H9 (cell line): ENCODE results near the gene ZCCHC4. TPM values are rescaled to one million over a fixed set of nuclear protein-coding genes. Genes with fewer than 3 reads are reported as not detected.
A peak's percentile ranks its signal among the peaks of the same experiment; 100 is the strongest.

ENCODE experiments used
- DNase-seq: peaks from one replicate; pipeline ENCODE4 v3.0.0-alpha.2; 2017
- H2AFZ ChIP-seq: one replicate; pipeline ENCODE4 v1.6.1; 2013; ENCODE audit warnings: mild to moderate bottlenecking, low read length, control low read depth, moderate library complexity
- H2AK5ac ChIP-seq: 2 replicates; pipeline ENCODE4 v1.6.1; 2013; ENCODE audit warnings: low read length, control low read depth, mixed read lengths; ENCODE audit not compliant: insufficient read length
- H2BK120ac ChIP-seq: one replicate; pipeline ENCODE4 v1.6.1; 2013; ENCODE audit warnings: low read depth, mild to moderate bottlenecking, low read length, control low read depth, inconsistent platforms; ENCODE audit not compliant: poor library complexity, severe bottlenecking
- H2BK12ac ChIP-seq: 2 replicates; pipeline ENCODE4 v1.6.1; 2013; ENCODE audit warnings: low read length, control low read depth, mixed read lengths, low read depth; ENCODE audit not compliant: insufficient read length
- H2BK15ac ChIP-seq: 2 replicates; pipeline ENCODE4 v1.6.1; 2013; ENCODE audit warnings: low read depth, low read length, control low read depth
- H2BK20ac ChIP-seq: one replicate; pipeline ENCODE4 v1.6.1; 2013; ENCODE audit warnings: low read depth, mild to moderate bottlenecking, low read length, control low read depth, inconsistent platforms; ENCODE audit not compliant: poor library complexity, severe bottlenecking
- H2BK5ac ChIP-seq: 2 replicates; pipeline ENCODE4 v1.6.1; 2013; ENCODE audit warnings: low read length, control low read depth, mixed read lengths; ENCODE audit not compliant: insufficient read length
- H3K14ac ChIP-seq: 2 replicates; pipeline ENCODE4 v1.6.1; 2013; ENCODE audit warnings: low read length, control low read depth; ENCODE audit not compliant: insufficient read depth
- H3K18ac ChIP-seq: 2 replicates; pipeline ENCODE4 v1.6.1; 2013; ENCODE audit warnings: low read depth, mild to moderate bottlenecking, mixed read lengths, low read length, control low read depth; ENCODE audit not compliant: insufficient read length
- H3K23ac ChIP-seq: 2 replicates; pipeline ENCODE4 v1.6.1; 2013; ENCODE audit warnings: low read length, control low read depth, mixed read lengths, low read depth; ENCODE audit not compliant: insufficient read length
- H3K23me2 ChIP-seq: 2 replicates; pipeline ENCODE4 v1.6.1; 2013; ENCODE audit warnings: low read depth, mild to moderate bottlenecking, mixed read lengths, low read length, control low read depth; ENCODE audit not compliant: insufficient read length, poor library complexity, severe bottlenecking
- H3K27ac ChIP-seq: 2 replicates; pipeline ENCODE4 v1.5.1; 2013; ENCODE audit warnings: low read length, control low read depth, mixed read lengths, low read depth; ENCODE audit not compliant: insufficient read length
- H3K27me3 ChIP-seq: 2 replicates; pipeline ENCODE4 v1.6.1; 2013; ENCODE audit warnings: low read length, control low read depth, inconsistent platforms; ENCODE audit not compliant: insufficient read depth
- H3K4ac ChIP-seq: 2 replicates; pipeline ENCODE4 v1.6.1; 2013; ENCODE audit warnings: low read depth, mild to moderate bottlenecking, control low read depth, inconsistent platforms, low read length, moderate library complexity
- H3K4me1 ChIP-seq: 2 replicates; pipeline ENCODE4 v1.6.1; 2013; ENCODE audit warnings: low read length, control low read depth, inconsistent platforms; ENCODE audit not compliant: insufficient read depth
- H3K4me2 ChIP-seq: 2 replicates; pipeline ENCODE4 v1.6.1; 2013; ENCODE audit warnings: low read length, control low read depth, mixed read lengths; ENCODE audit not compliant: insufficient read length, insufficient read depth
- H3K56ac ChIP-seq: 2 replicates; pipeline ENCODE4 v1.6.1; 2013; ENCODE audit warnings: low read depth, mild to moderate bottlenecking, mixed read lengths, low read length, control low read depth; ENCODE audit not compliant: insufficient read length
- H3K79me1 ChIP-seq: 2 replicates; pipeline ENCODE4 v1.6.1; 2013; ENCODE audit warnings: low read depth, mild to moderate bottlenecking, moderate library complexity, low read length, control low read depth, inconsistent platforms; ENCODE audit not compliant: insufficient read depth, poor library complexity, severe bottlenecking
- H3K79me2 ChIP-seq: 2 replicates; pipeline ENCODE4 v1.6.1; 2013; ENCODE audit warnings: low read length, control low read depth, inconsistent platforms; ENCODE audit not compliant: insufficient read depth
- H3K9ac ChIP-seq: 2 replicates; pipeline ENCODE4 v1.6.1; 2013; ENCODE audit warnings: low read length, control low read depth, mixed read lengths; ENCODE audit not compliant: insufficient read length; ENCODE audit errors: extremely low read depth
- H3K9me3 ChIP-seq: one replicate; pipeline ENCODE4 v1.6.1; 2013; ENCODE audit warnings: low read depth, low read length, inconsistent platforms; ENCODE audit not compliant: control insufficient read depth
- H3T11ph ChIP-seq: one replicate; pipeline ENCODE4 v1.6.1; 2013; ENCODE audit warnings: mild to moderate bottlenecking, low read length, control low read depth, inconsistent platforms
- H4K20me1 ChIP-seq: one replicate; pipeline ENCODE4 v1.6.1; 2013; ENCODE audit not compliant: control insufficient read depth, insufficient read length, insufficient read depth
- H4K5ac ChIP-seq: 2 replicates; pipeline ENCODE4 v1.6.1; 2013; ENCODE audit warnings: low read depth, mild to moderate bottlenecking, mixed read lengths, low read length, control low read depth; ENCODE audit not compliant: insufficient read length
- H4K8ac ChIP-seq: replicated peaks from 2 replicates; pipeline ENCODE4 v1.6.1; 2013; ENCODE audit warnings: low read length, control low read depth, mixed read lengths, low read depth; ENCODE audit not compliant: insufficient read length
- H4K91ac ChIP-seq: 2 replicates; pipeline ENCODE4 v1.6.1; 2013; ENCODE audit warnings: low read depth, mild to moderate bottlenecking, moderate library complexity, mixed read lengths, low read length, control low read depth; ENCODE audit not compliant: insufficient read length
- H3K27ac Mint-ChIP-seq, 3 experiments: 2 replicates in 2 of 3; 3 replicates in 1 of 3; pipeline ENCODE4 v1.8.0; 2020 to 2021; ENCODE audit warnings: mixed read lengths in 3 of 3, mild to moderate bottlenecking in 1 of 3, moderate library complexity in 1 of 3
- H3K27me3 Mint-ChIP-seq: 2 replicates; pipeline ENCODE4 v1.8.0; 2021; ENCODE audit warnings: low read depth, mild to moderate bottlenecking, moderate library complexity, mixed read lengths
- H3K36me3 Mint-ChIP-seq, 3 experiments: 2 replicates in 2 of 3; 3 replicates in 1 of 3; pipeline ENCODE4 v1.8.0; 2020 to 2021; ENCODE audit warnings: low read depth in 3 of 3, mixed read lengths in 3 of 3; ENCODE audit not compliant: insufficient read depth in 1 of 3
- H3K4me1 Mint-ChIP-seq, 2 experiments: 2 replicates each; pipeline ENCODE4 v1.8.0; 2020; ENCODE audit warnings: mixed read lengths in 2 of 2
- H3K4me3 Mint-ChIP-seq, 2 experiments: 2 replicates in 1 of 2; 3 replicates in 1 of 2; pipeline ENCODE4 v1.8.0; 2020 to 2021; ENCODE audit warnings: mild to moderate bottlenecking in 2 of 2, mixed read lengths in 2 of 2, moderate library complexity in 1 of 2
- H3K9me3 Mint-ChIP-seq, 2 experiments: 2 replicates in 1 of 2; 3 replicates in 1 of 2; pipeline ENCODE4 v1.8.0; 2020; ENCODE audit warnings: mild to moderate bottlenecking in 2 of 2, mixed read lengths in 2 of 2, moderate library complexity in 1 of 2
- CTCF ChIP-seq: fragments of 200-600 bp; sonication (generic); conservative IDR thresholded peaks from 3 replicates; pipeline ENCODE4 v1.8.0; 2021; ENCODE audit warnings: antibody characterized with exemption, mild to moderate bottlenecking
- whole genome bisulfite sequencing: extraction: QIAGEN DNeasy Blood & Tissue Kit; methylation state at CpG from one replicate; pipeline ENCODE4 v1.1.7; 2013; ENCODE audit warnings: missing lambda C conversion rate, low lambda C conversion rate, mixed read lengths; ENCODE audit not compliant: insufficient read length; ENCODE audit errors: extremely low coverage; 5-methylcytosine and 5-hydroxymethylcytosine counted together
- total RNA-seq: library from RNA; stranded (reverse); gene quantifications from 2 replicates; pipeline ENCODE4 v1.2.1, GENCODE V29; 2021

The ZCCHC4 gene
- total RNA-seq, 1 experiment from 2014 or later, result 6.8 TPM

DNA sequence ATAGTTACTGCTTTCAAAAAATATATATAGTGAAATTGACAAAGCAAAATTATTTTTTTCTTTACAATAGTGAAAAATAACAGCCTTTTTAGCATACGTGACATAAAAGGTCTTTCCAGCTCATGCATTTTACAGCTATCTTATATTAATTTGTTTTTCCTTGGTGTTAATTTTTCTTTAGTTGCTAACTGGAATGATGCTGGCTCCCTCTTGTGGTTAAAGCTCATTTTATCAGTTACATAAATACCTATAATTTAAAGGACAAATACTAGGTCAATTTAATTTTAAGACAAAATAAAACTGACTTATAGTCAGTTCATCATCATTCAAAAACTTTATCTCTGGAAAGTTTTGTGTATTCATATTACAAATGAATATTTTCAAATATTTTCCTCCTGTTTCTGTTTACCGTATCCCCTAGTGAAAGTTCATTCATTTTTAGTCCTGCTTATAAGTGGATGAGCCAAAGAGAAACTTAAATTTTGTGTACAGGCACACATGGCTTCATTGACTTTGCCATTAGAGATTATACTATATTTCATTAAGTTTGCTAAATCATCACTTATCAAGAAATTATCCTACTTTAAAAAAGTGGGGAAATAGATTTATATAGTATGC lies 54.5 kb downstream of the ZCCHC4 start:
- Histone ChIP-seq H3T11ph (no peak overlapping the region), H3K23ac (no peak overlapping the region), H3K4me2 (no peak overlapping the region), H3K56ac (no peak overlapping the region), H3K79me2 (no peaks in the 10 kb centered on the region), H3K4me1 (0 out of 2 replicates have a peak, but pooled peaks cover 3% of the 10 kb centered on the region), H4K91ac (no peak overlapping the region), H2AK5ac (no peak overlapping the region), H2BK12ac (no peak overlapping the region), H2AFZ (no peak overlapping the region), H3K79me1 (no peaks in the 10 kb centered on the region), H2BK5ac (no peak overlapping the region), H4K5ac (no peak overlapping the region), H3K18ac (no peak overlapping the region), H2BK120ac (no peak overlapping the region), H3K4ac (no peak overlapping the region), H3K14ac (no peak overlapping the region), H2BK15ac (no peak overlapping the region), H3K23me2 (no peaks in the 10 kb centered on the region), H2BK20ac (no peak overlapping the region), H4K8ac (no peak overlapping the region), H3K9ac (no peak overlapping the region), H3K27me3 (no peaks in the 10 kb centered on the region), H3K9me3 (no peaks in the 10 kb centered on the region), H4K20me1 (no peaks in the 10 kb centered on the region), H3K27ac (no peak overlapping the region)
- Mint-ChIP-seq H3K36me3 (no peaks in the 10 kb centered on the region; a peak in 1 of 7 replicates), H3K4me1 (peaks cover 11 to 13% of the 10 kb centered on the region in 2 experiments), H3K27ac (no peak overlapping the region), H3K9me3 (no peaks in the 10 kb centered on the region), H3K27me3 (no peaks in the 10 kb centered on the region), H3K4me3 (no peak overlapping the region)
- TF ChIP-seq CTCF, result peak; percentile 84
- WGBS, result no CpG with 5 or more reads among the region's 2 CpGs
- DNase-seq, result no peak
